ENCODE results near the gene NFIA.

- TF ChIP-seq POLR2AphosphoS5 (IDR thresholded peaks at IDR 0.05): no peak
- TF ChIP-seq CTCF (IDR thresholded peaks at IDR 0.05): no peak
These were observed 375.2 kb downstream of the NFIA start for GRCh38 chr1:61457526-61458040.

All from prostate gland (tissue), 2 donors.